HepG2 (cell line): ENCODE measurements around the gene MADCAM1. TPM values are rescaled to one million over a fixed set of nuclear protein-coding genes. Genes with fewer than 3 reads are reported as not detected.

Source experiments
- ARID4A ChIP-seq: sonication (generic); formaldehyde crosslinking; IDR thresholded peaks from 2 replicates; pipeline ENCODE4 v1.5.0; 2020; ENCODE audit warnings: mild to moderate bottlenecking, missing genetic modification reagents, borderline replicate concordance
- CBX1 ChIP-seq: IDR thresholded peaks from one replicate; pipeline ENCODE4 v1.6.1; 2016; ENCODE audit warnings: antibody characterized with exemption, low read depth
- FOXK1 ChIP-seq: sonication (generic); formaldehyde crosslinking; IDR thresholded peaks from 2 replicates; pipeline ENCODE4 v1.4.0; 2020; ENCODE audit warnings: low read depth, missing genetic modification reagents, borderline replicate concordance
- GMEB2 ChIP-seq: IDR thresholded peaks from 2 replicates; pipeline ENCODE4 v1.6.1; 2016; ENCODE audit warnings: missing biosample characterization, missing genetic modification reagents, low read depth
- HCFC1 ChIP-seq: fragments of 150-350 bp; IDR thresholded peaks from 2 replicates; pipeline ENCODE4 v1.6.1; 2014; ENCODE audit warnings: low read depth, low read length
- HNRNPL ChIP-seq: fragments of 200-400 bp; formaldehyde crosslinking; IDR thresholded peaks from 2 replicates; pipeline ENCODE4 v1.6.1; 2017; ENCODE audit warnings: mild to moderate bottlenecking, low read depth, low read length
- KLF13 ChIP-seq: sonication (generic); formaldehyde crosslinking; IDR thresholded peaks from 2 replicates; pipeline ENCODE4 v1.4.0; 2020; ENCODE audit warnings: mild to moderate bottlenecking, missing genetic modification reagents
- PAF1 ChIP-seq: IDR thresholded peaks from 2 replicates; pipeline ENCODE4 v1.6.1; 2016; ENCODE audit warnings: missing genetic modification reagents, missing compliant biosample characterization
- PHB2 ChIP-seq: fragments of 450-650 bp; IDR thresholded peaks from 2 replicates; pipeline ENCODE4 v1.6.1; 2018; ENCODE audit not compliant: partially characterized antibody
- STAG1 ChIP-seq: sonication (generic); formaldehyde crosslinking; IDR thresholded peaks from 2 replicates; pipeline ENCODE4 v1.4.0; 2020; ENCODE audit warnings: missing genetic modification reagents
- ZNF143 ChIP-seq: sonication (generic); formaldehyde crosslinking; IDR thresholded peaks from 2 replicates; pipeline ENCODE4 v1.4.0; 2020; ENCODE audit warnings: missing genetic modification reagents
- ZNF597 ChIP-seq: sonication (generic); formaldehyde crosslinking; IDR thresholded peaks from 2 replicates; pipeline ENCODE4 v1.5.0; 2020; ENCODE audit warnings: missing genetic modification reagents
- ZNF607 ChIP-seq: sonication (generic); formaldehyde crosslinking; IDR thresholded peaks from 2 replicates; pipeline ENCODE4 v1.5.1; 2020; ENCODE audit warnings: missing genetic modification reagents, mild to moderate bottlenecking, borderline replicate concordance
- ZSCAN30 ChIP-seq: sonication (generic); formaldehyde crosslinking; IDR thresholded peaks from 2 replicates; pipeline ENCODE4 v1.5.0; 2020; ENCODE audit warnings: mild to moderate bottlenecking, missing genetic modification reagents
- polyA plus RNA-seq, 8 experiments: library from polyadenylated mRNA; depleted of rRNA in 3 of 8; stranded (reverse) in 7 of 8; unstranded in 1 of 8; fragments of >200 nt; fragmentation: Illumina TruSeq in 4 of 8; extraction: Trizol in 4 of 8; gene quantifications; 2 replicates each; pipeline versions ENCODE4 v1.2.1 to v1.2.3, GENCODE V29; 2011 to 2016; ENCODE audit warnings: low read depth in 4 of 8, missing spikeins in 1 of 8, mixed read lengths in 1 of 8; ENCODE audit not compliant: insufficient read depth in 1 of 8
- total RNA-seq, 5 experiments: library from RNA; depleted of rRNA; stranded (reverse); fragments of >200 nt; fragmentation: Illumina TruSeq; extraction: Trizol; gene quantifications; 2 replicates each; pipeline ENCODE4 v1.2.3, GENCODE V29; 2016; ENCODE audit warnings: low read depth in 1 of 5
- TF ChIP-seq, protein P1 (sequence below): sonication (generic); formaldehyde crosslinking; IDR thresholded peaks from 2 replicates; pipeline ENCODE4 v1.4.0; 2020; ENCODE audit warnings: mild to moderate bottlenecking, low read depth, missing genetic modification reagents
- TF ChIP-seq, protein P2 (sequence below): sonication (generic); formaldehyde crosslinking; IDR thresholded peaks from 2 replicates; pipeline ENCODE4 v1.5.0; 2020; ENCODE audit warnings: missing genetic modification reagents
- TF ChIP-seq, protein P3 (sequence below): sonication (generic); formaldehyde crosslinking; IDR thresholded peaks from 2 replicates; pipeline ENCODE4 v1.5.0; 2020; ENCODE audit warnings: missing genetic modification reagents, mild to moderate bottlenecking, borderline replicate concordance

MADCAM1 gene
- total and polyA plus RNA-seq, 2 of the 13 experiments (the other 11 are each of a cell fraction or from before 2014, with no cell fraction given) = 0.29 to 0.33 TPM

DNA sequence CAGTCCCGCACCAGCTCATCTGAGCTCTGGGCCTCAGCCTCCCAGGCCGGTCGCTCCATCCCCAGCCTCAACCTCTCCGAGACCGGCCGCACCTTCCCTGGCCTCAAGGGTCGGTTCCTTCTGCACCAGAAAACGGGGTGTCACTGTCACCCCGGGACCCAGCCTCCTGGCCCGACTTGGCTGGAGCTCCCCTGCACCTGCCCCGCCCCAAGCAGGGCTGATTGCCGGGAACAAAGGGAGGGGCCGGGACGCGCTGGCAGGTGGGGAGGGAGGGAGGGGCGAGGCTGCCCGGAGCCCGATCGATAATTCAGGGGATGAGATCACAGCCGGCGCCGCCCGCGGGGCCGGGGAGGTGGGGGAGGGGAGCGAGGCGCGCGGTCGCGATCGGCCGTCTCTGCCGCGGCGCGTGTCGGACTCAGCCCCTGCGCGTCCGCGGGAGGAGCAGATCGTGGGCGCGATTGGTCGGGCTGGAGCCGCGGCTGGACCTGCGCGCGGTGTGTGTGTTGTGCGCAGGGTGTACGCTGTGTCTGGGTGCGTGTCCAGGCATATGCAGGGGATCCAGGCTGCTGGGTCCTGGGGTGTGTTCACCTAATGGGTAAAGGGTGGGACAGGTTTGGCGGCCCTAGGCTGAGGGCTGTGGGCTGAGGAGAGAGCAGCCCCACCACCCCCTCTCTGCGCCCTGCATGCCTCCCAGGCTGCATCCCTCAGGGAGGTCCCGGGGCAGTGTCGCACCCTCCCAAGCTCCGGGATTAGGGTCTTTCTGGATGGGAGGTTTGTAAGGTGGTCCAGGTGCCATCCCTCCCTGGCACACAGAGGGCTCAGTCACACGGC, 34.4 kb upstream of the MADCAM1 start (continued):
- TF ChIP-seq ARID4A (CRISPR knock-in tag) (peak; percentile 68; the same call in 1 of the 2 replicates), FOXK1 (CRISPR knock-in tag) (no peak), HNRNPL (no peak), ZNF597 (CRISPR knock-in tag) (no peak), CBX1 (no peak), STAG1 (no peak), PHB2 (no peak), HCFC1 (no peak), ZNF607 (CRISPR knock-in tag) (no peak; the same call in 1 of the 2 replicates), ZNF143 (CRISPR knock-in tag) (peak; percentile 32; the same call in 1 of the 2 replicates), ZSCAN30 (CRISPR knock-in tag) (no peak), PAF1 (CRISPR knock-in tag) (no peak), KLF13 (no peak), GMEB2 (no peak)
- TF ChIP-seq, protein P1, sequence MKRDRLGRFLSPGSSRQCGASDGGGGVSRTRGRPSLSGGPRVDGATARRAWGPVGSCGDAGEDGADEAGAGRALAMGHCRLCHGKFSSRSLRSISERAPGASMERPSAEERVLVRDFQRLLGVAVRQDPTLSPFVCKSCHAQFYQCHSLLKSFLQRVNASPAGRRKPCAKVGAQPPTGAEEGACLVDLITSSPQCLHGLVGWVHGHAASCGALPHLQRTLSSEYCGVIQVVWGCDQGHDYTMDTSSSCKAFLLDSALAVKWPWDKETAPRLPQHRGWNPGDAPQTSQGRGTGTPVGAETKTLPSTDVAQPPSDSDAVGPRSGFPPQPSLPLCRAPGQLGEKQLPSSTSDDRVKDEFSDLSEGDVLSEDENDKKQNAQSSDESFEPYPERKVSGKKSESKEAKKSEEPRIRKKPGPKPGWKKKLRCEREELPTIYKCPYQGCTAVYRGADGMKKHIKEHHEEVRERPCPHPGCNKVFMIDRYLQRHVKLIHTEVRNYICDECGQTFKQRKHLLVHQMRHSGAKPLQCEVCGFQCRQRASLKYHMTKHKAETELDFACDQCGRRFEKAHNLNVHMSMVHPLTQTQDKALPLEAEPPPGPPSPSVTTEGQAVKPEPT (CRISPR knock-in tag) = no peak
- TF ChIP-seq, protein P2, sequence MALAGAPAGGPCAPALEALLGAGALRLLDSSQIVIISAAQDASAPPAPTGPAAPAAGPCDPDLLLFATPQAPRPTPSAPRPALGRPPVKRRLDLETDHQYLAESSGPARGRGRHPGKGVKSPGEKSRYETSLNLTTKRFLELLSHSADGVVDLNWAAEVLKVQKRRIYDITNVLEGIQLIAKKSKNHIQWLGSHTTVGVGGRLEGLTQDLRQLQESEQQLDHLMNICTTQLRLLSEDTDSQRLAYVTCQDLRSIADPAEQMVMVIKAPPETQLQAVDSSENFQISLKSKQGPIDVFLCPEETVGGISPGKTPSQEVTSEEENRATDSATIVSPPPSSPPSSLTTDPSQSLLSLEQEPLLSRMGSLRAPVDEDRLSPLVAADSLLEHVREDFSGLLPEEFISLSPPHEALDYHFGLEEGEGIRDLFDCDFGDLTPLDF (CRISPR knock-in tag) = 0 out of 2 replicates have a peak, but pooled peaks have one; percentile 31
- TF ChIP-seq, protein P3, sequence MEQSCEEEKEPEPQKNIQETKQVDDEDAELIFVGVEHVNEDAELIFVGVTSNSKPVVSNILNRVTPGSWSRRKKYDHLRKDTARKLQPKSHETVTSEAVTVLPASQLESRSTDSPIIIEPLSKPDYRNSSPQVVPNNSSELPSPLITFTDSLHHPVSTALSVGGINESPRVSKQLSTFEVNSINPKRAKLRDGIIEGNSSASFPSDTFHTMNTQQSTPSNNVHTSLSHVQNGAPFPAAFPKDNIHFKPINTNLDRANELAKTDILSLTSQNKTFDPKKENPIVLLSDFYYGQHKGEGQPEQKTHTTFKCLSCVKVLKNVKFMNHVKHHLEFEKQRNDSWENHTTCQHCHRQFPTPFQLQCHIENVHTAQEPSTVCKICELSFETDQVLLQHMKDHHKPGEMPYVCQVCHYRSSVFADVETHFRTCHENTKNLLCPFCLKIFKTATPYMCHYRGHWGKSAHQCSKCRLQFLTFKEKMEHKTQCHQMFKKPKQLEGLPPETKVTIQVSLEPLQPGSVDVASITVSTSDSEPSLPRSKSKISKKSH (CRISPR knock-in tag) = no peak
